ENCODE measurements around the gene KCNAB1.
"Not testable (repeated sequence)": the region's sequence is repeated elsewhere in the genome, so short reads cannot be mapped to it uniquely, and the experiment has no call there.

The KCNAB1 gene

GRCh38 chr3:156226676-156227420, 106.5 kb downstream of the KCNAB1 start:
- DNase-seq = no peak

- no peak for DNase-seq
These were observed 107.3 kb downstream of the KCNAB1 start for GRCh38 chr3:156227704-156228103.

GRCh38 chr3:156230278-156230900, 110.0 kb downstream of the KCNAB1 start:
- no peak for DNase-seq

GRCh38 chr3:156231221-156231620, 110.8 kb downstream of the KCNAB1 start:
- DNase-seq = not testable (repeated sequence)

DNA sequence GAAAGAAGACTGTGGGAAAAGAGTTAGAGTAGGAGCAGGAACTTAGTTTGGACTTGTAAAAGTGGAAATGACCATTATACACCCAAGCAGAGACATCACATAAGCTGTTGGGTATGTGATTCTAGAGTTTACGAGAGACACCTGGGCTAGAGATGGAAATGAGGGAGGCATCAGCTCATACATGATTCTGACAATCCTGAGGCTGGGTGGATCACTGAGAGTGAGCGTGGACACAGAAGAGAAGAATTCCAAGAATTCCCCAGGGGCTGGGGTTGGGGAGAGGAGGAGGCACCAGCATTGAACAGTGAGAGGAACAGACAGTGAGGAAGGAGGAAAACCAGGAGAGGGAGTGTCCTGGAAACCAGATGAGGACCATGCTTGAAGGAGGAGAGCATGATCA, 113.5 kb downstream of the KCNAB1 start:
- no peak for DNase-seq

GRCh38 chr3:156236556-156237260, 116.3 kb downstream of the KCNAB1 start:
- no peak for DNase-seq

DNA sequence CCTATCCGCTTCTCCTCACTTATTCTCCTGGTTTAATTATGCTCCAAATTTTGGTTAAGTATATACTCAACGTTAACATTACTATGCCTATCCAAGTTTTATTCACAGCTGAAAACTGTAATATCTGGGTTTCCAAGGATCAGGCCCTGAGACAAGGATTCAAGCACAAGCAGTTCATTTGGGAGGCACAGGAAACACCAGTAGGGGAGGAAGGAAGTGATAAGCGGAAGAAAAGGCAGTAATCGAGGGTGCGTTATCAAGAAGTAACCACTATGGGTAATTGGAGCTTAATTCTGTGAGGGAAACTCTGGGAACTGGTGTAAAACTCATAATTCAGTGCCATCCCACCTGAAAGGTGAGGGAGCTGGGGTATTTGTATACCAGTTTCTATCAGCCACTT, 120.3 kb downstream of the KCNAB1 start:
- DNase-seq = no peak

DNA sequence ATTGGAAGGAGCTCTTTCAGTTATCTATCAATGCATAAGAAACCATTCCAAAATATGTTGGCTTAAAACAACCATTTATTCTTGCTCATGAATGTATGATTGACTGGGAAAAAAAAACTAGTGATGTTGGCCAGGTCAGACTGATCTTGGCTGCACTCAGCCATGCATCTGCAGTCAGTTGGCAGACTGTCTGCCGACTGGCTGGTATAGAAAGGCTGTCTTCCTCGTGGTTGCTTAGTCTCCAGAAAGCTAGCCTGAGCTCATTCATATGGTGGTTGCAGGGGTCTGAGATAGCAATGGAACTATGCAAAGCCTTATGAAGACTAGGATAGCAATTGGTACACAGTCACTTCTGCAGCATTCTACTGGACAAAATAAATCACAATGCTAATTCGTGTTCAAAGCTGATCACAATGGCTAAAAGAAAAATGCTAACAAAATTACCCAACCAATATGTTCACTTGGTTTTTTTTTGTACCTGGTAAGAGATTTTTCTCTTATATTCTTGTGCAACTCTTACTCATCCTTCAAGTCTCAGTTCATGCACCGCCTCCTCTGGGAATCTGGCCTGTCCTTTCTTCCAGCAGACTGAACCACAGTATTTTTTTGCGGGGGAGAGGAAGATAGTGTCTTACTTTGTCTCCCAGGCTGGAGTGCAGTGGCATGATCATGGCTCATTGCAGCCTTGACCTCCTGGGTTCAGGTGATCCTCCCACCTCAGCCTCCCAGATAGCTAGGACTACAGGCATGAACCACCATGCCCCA, 126.8 kb downstream of the KCNAB1 start:
- DNase-seq = no peak

- DNase-seq = no peak
These were observed 130.2 kb downstream of the KCNAB1 start for GRCh38 chr3:156250550-156250949.

GRCh38 chr3:156251424-156251823, 131.0 kb downstream of the KCNAB1 start:
- no peak for DNase-seq

DNA sequence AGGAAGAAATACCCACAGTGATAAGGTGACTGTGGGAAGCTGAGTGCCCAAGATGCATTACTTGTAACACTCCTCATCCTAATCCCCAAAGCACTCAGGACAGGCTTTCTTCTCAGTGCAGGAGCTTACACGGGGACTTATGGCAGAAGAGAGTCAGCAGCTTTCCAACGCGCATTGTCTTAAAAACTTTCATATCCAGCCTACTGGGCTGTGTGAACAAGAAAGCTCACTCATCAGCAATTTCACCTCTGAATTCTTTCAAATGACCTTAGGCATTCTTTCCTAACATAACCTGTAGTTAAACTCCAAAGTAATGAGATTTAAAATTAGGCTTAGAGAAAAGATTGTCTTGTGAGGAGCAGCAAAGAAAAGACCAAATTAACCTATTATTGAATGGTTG, 132.3 kb downstream of the KCNAB1 start:
- no peak for DNase-seq

DNA sequence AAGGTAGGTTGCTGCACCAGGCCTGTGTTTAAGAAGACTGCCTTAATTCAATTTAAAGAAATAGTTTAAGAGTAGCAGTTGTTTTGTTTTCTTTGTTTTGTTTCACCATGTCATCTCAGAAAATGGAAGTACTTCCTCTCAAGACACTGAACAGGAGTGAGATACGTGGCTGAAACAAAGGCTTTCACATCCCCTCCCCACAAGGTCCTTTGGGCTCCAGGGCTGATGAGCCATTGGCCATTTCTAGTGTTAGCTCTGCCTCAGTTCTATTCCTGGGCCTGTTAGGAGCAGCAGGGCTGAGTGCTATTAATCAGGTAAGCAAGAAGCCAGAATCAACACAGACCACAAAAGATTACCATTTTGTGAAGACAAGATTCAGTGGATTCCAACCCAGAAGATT, 132.8 kb downstream of the KCNAB1 start:
- no peak for DNase-seq

DNA sequence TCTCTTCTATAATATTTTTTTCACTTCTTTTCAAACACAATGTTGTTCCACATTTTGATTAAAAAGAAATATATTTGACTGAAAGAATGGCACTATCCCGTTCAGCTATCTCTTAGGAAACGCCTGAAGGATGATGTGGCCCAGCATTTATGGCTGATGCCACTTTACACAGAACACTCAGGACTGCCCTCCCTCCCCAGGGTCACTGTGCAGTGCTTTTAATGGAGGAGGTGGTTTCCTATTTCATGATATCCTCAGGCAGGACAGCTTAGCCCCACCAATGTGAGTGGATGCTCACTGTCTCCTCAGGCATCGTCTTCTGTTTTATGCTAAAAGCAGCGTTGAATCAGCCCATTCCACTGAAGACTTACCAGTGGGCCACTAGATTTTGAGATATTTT, 135.9 kb downstream of the KCNAB1 start:
- no peak for DNase-seq

GRCh38 chr3:156256945-156257344, 136.6 kb downstream of the KCNAB1 start:
- no peak for DNase-seq

- DNase-seq = no peak
These were observed 137.9 kb downstream of the KCNAB1 start for GRCh38 chr3:156258301-156258700.

GRCh38 chr3:156259896-156260295, 139.5 kb downstream of the KCNAB1 start:
- no peak for DNase-seq

DNA sequence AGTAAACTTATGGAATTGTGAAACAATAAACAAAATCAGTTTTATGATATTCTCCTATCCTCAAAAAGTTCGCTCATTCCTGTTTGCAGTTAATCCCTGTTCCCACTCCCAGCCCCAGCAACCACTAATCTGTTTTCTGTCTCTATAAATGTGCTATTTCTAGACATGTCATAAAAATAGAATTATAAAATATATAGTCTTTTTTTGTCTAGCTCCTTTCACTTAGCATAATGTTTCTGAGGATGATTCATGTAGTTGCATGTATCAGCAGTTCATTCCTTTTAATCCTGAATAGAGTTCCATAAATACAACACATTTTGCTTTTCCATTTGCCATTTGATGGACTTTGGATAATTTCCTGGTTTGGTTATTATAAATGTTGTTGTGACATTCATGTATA, 140.0 kb downstream of the KCNAB1 start:
- DNase-seq = no peak

DNA sequence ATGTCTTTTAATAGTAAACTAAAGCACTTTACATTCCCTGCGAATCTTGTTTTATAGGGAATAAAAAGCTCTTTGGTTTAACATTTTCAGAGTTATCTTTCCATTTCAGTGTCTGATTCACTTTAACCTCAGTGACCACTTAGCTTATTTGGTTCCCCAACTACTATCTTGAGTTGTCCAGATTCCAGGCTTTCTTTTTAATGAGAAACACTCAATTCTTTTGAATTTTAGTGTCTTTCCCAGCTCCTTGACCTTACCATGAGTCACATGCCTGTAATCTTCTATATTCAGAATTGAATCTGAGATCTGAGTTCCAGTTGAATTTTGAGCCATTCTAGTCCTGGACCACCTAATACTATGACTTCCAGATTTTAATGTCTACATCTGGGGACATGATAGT, 144.4 kb downstream of the KCNAB1 start:
- no peak for DNase-seq

DNA sequence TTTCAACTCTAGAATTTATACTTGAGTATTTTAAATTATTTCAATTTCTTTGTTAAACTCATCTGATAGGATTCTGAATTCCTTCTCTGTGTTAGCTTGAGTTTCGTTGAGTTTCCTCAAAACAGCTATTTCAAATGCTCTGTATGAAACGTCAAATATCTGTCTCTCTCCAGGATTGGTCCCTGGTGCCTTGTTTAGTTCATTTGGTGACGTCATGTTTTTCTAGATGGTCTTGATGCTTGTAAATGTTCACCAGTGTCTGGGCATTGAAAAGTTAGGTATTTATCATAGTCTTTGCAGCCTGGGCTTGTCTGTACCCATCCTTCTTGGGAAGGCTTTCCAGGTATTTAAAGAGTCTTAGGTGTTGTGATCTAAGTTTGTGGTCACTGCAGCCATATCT, 151.1 kb downstream of the KCNAB1 start:
- DNase-seq = no peak

DNA sequence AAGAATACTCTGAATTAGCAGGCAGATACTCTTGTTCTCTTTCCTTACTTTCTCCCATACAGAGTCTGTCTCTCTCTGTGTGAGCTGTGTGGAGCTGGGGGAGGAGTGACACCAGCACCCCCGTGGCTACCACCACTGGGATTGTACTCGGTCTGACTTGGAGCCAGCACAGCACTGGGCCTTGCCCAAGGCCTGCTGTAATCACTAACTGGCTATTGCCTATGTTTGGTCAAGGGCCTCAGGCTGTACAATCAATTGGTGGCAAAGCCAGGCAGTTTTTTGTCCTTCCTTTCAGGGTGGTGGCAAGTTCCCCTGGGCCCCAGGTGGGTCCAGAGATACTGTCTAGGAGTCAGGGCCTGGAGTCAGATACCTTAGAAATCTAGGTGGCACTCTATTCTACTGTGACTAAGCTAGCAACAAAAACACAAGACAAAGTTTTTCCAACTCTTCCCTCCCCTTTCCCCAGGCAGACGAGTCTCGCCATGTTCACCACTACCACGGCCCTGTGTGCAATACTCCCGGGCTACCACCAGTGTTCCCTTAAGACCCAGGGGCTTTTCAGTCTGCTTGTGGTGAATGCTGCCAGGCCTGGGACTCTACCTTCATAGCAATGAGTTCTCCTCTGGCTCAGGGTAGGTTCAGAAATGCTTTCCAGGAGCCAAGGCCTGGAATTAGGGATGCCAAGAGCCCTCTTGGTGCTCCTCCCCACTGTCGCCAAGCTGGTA, 151.8 kb downstream of the KCNAB1 start:
- DNase-seq = no peak

DNA sequence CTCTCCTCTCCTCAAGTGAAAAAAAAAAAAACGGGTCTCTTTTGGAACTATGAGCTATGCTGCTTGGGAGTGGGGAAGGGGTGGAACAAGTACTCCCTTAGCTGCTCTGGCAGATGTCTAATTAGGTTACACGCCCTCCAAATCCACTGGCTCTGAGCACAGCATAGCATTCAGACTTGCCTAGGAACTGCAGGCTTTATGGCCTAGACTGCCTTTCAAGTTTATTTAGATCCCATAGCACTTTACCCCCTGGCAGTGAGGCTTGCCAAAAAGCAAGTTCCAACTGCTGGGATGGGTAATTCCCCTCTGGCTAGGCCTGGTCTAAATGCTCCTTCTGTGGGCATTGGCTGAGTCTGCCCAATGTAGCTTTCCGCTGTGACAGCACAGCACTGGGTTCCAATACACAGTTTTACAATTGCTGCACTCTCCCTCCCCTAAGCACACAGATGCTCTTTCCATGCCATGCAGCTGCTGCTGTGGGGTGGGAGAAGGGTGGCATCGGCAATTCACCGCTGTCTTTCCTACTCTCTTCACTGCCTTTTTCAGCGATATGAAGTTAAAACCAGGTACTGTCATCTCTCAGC, 152.8 kb downstream of the KCNAB1 start:
- DNase-seq = no peak

DNA sequence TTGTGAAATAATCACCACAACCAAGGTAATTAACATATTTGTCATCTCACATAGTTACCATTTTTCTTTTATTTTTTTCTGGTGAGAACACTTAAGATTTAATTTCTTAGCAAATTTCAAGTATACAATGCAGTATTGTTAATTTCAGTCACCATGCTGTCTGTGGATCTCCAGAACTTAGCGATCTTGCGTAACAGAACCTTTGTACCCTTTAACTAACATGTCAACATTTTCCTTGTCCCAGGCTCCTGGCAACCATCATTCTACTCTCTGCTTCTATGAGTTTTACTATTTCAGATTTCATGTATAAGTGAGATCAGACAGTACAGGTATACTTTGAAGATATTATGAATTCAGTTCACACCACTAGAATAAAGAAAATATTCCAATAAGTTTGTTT, 154.4 kb downstream of the KCNAB1 start:
- DNase-seq = no peak
